DOHH2 (cell line): Measurements from ENCODE around the gene CSNK2B.

Experiments
- H3F3A ChIP-seq: fragments of 200-600 bp; sonication (generic), shearing (Covaris generic); 2 replicates; pipeline ENCODE4 v1.6.0; 2016; ENCODE audit warnings: antibody characterized with exemption, mild to moderate bottlenecking; ENCODE audit not compliant: control insufficient read depth, insufficient read depth
- H3K27ac ChIP-seq: fragments of 200-600 bp; sonication (generic); 2 replicates; pipeline ENCODE4 v1.5.1; 2014; ENCODE audit warnings: low read depth, mild to moderate bottlenecking, low read length, moderate library complexity
- H3K27me3 ChIP-seq: fragments of 200-600 bp; sonication (generic); 2 replicates; pipeline ENCODE4 v1.6.1; 2014; ENCODE audit warnings: mild to moderate bottlenecking, low read length, mixed read lengths; ENCODE audit not compliant: control insufficient read depth
- H3K36me3 ChIP-seq: fragments of 200-600 bp; sonication (generic); 2 replicates; pipeline ENCODE4 v1.6.1; 2014; ENCODE audit warnings: mild to moderate bottlenecking, low read length, moderate library complexity, mixed read lengths; ENCODE audit not compliant: control insufficient read depth
- H3K4me1 ChIP-seq: fragments of 200-600 bp; sonication (generic); 2 replicates; pipeline ENCODE4 v1.6.1; 2014; ENCODE audit warnings: mild to moderate bottlenecking, low read length, mixed read lengths; ENCODE audit not compliant: control insufficient read depth
- H3K4me2 ChIP-seq: fragments of 200-600 bp; sonication (generic); 2 replicates; pipeline ENCODE4 v1.6.0; 2014; ENCODE audit warnings: mild to moderate bottlenecking, low read length, moderate library complexity
- H3K4me3 ChIP-seq: fragments of 200-600 bp; sonication (generic); 2 replicates; pipeline ENCODE4 v1.5.1; 2014; ENCODE audit warnings: mild to moderate bottlenecking, low read length, mixed read lengths
- H3K79me2 ChIP-seq: fragments of 200-600 bp; sonication (generic); 2 replicates; pipeline ENCODE4 v1.6.1; 2014; ENCODE audit warnings: mild to moderate bottlenecking, low read length, mixed read lengths; ENCODE audit not compliant: control insufficient read depth
- H3K9me2 ChIP-seq: fragments of 200-600 bp; sonication (generic); replicated peaks from 2 replicates; pipeline ENCODE4 v1.6.1; 2014; ENCODE audit warnings: mild to moderate bottlenecking, low read length, mixed read lengths; ENCODE audit not compliant: control insufficient read depth
- H3K9me3 ChIP-seq: fragments of 200-600 bp; sonication (generic); 2 replicates; pipeline ENCODE4 v1.6.1; 2014; ENCODE audit warnings: antibody characterized with exemption, low read length, mixed read lengths; ENCODE audit not compliant: control insufficient read depth, insufficient read depth
- H4K20me1 ChIP-seq: fragments of 200-600 bp; sonication (generic); 2 replicates; pipeline ENCODE4 v1.6.0; 2014; ENCODE audit warnings: low read depth, mild to moderate bottlenecking, antibody characterized with exemption, low read length, moderate library complexity; ENCODE audit not compliant: control insufficient read depth, insufficient read depth
- EZH2phosphoT487 ChIP-seq: fragments of 200-600 bp; sonication (generic); IDR thresholded peaks from 2 replicates; pipeline ENCODE4 v1.6.1; 2017; ENCODE audit warnings: borderline replicate concordance, mild to moderate bottlenecking, antibody characterized with exemption, low read length, moderate library complexity, mixed read lengths
- TF ChIP-seq, protein P1 (sequence below): fragments of 200-600 bp; sonication (generic); IDR thresholded peaks from one replicate; pipeline ENCODE4 v1.5.1; 2014; ENCODE audit warnings: antibody characterized with exemption, mild to moderate bottlenecking, low read depth, low read length; ENCODE audit not compliant: poor library complexity, severe bottlenecking

The CSNK2B gene

GRCh38 chr6:31693535-31693934, 27.7 kb downstream of the CSNK2B start:
- Histone ChIP-seq H3K27me3 (no peaks in the 10 kb centered on the region), H3K36me3 (peaks cover 56% of the 10 kb centered on the region), H4K20me1 (no peaks in the 10 kb centered on the region), H3K4me1 (peaks cover 15% of the 10 kb centered on the region), H3K4me2 (no peak overlapping the region), H3F3A (peaks cover 7% of the 10 kb centered on the region), H3K79me2 (no peaks in the 10 kb centered on the region), H3K27ac (no peak overlapping the region), H3K4me3 (no peak overlapping the region), H3K9me3 (no peaks in the 10 kb centered on the region), H3K9me2 (no peaks in the 10 kb centered on the region)
- no peak for TF ChIP-seq EZH2phosphoT487
- TF ChIP-seq, protein P1, sequence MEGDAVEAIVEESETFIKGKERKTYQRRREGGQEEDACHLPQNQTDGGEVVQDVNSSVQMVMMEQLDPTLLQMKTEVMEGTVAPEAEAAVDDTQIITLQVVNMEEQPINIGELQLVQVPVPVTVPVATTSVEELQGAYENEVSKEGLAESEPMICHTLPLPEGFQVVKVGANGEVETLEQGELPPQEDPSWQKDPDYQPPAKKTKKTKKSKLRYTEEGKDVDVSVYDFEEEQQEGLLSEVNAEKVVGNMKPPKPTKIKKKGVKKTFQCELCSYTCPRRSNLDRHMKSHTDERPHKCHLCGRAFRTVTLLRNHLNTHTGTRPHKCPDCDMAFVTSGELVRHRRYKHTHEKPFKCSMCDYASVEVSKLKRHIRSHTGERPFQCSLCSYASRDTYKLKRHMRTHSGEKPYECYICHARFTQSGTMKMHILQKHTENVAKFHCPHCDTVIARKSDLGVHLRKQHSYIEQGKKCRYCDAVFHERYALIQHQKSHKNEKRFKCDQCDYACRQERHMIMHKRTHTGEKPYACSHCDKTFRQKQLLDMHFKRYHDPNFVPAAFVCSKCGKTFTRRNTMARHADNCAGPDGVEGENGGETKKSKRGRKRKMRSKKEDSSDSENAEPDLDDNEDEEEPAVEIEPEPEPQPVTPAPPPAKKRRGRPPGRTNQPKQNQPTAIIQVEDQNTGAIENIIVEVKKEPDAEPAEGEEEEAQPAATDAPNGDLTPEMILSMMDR, result no peak

DNA sequence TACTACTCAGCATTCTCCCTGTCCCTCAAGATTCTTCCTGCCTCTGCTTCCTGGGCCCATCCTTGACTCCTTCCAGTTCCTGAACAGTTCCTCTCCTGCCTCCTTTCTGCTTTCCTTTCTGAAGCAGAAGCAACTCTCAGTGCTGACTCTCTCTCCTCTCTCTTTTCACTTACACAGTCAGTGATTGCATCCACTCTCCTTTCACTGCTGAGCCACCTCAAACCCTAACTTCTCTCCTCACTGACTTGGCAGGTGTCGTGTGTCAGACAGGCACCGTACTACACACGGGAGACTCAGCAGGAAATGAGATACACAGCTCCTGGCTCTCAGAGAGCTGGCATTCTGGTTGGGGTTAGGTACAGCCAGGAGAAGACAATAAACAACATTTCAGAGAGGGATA, 31.7 kb downstream of the CSNK2B start:
- Histone ChIP-seq H3K36me3 (peaks cover 45% of the 10 kb centered on the region), H3K27ac (no peak overlapping the region), H4K20me1 (0 out of 2 replicates have a peak, but pooled peaks cover 4% of the 10 kb centered on the region), H3K9me3 (no peaks in the 10 kb centered on the region), H3K4me1 (peaks cover 16% of the 10 kb centered on the region), H3F3A (peaks cover 7% of the 10 kb centered on the region), H3K4me3 (no peak overlapping the region), H3K9me2 (no peaks in the 10 kb centered on the region), H3K4me2 (no peak overlapping the region), H3K27me3 (no peaks in the 10 kb centered on the region), H3K79me2 (peaks cover 22% of the 10 kb centered on the region)
- no peak for TF ChIP-seq EZH2phosphoT487
- TF ChIP-seq, protein P1, result no peak

DNA sequence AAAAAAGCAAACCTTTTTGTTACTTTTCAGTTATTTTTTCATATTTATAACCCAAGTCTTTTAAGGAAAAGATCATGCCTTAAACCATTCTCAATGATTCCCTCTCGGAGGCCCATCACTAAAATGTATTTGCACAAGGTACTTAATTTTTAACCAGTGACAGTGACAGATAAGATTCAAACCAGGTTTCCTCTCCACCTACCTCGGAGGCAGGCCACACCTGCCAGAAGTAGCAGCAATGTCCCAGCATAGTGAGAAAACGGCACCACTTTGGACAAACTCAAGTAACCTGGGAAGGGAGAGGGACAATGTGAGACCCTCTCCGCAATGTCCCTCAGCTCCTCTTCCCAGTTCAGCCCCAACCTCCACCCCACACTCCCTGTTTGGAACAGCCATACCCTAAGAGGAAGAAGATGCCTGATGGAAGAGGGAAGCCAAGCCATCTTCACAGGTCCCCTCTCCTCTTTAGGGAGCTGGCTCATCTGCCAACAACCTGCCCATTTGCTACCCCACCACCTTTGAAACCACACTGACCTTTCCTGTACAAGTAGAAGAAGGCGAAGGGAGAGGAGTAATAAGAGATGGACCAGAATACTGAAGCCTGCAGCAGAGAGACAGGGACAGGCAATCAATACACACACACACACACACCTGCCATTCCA, 35.0 kb downstream of the CSNK2B start:
- Histone ChIP-seq H3K27ac (no peak overlapping the region), H4K20me1 (0 out of 2 replicates have a peak, but pooled peaks cover 4% of the 10 kb centered on the region), H3F3A (peaks cover 12% of the 10 kb centered on the region), H3K9me3 (no peaks in the 10 kb centered on the region), H3K27me3 (no peaks in the 10 kb centered on the region), H3K36me3 (peaks cover 32% of the 10 kb centered on the region), H3K4me2 (peak overlapping the region; percentile 74), H3K4me1 (peaks cover 23% of the 10 kb centered on the region), H3K9me2 (no peaks in the 10 kb centered on the region), H3K4me3 (no peak overlapping the region), H3K79me2 (peaks cover 24% of the 10 kb centered on the region)
- no peak for TF ChIP-seq EZH2phosphoT487
- TF ChIP-seq, protein P1, result no peak
